H9 (cell line): Measurements from ENCODE around the gene LPAR1. TPM values are rescaled to one million over a fixed set of nuclear protein-coding genes. Genes with fewer than 3 reads are reported as not detected.

Experiments
- DNase-seq: peaks from one replicate; pipeline ENCODE4 v3.0.0-alpha.2; 2017
- H2AFZ ChIP-seq: one replicate; pipeline ENCODE4 v1.6.1; 2013; ENCODE audit warnings: mild to moderate bottlenecking, low read length, control low read depth, moderate library complexity
- H2AK5ac ChIP-seq: 2 replicates; pipeline ENCODE4 v1.6.1; 2013; ENCODE audit warnings: low read length, control low read depth, mixed read lengths; ENCODE audit not compliant: insufficient read length
- H2BK120ac ChIP-seq: one replicate; pipeline ENCODE4 v1.6.1; 2013; ENCODE audit warnings: low read depth, mild to moderate bottlenecking, low read length, control low read depth, inconsistent platforms; ENCODE audit not compliant: poor library complexity, severe bottlenecking
- H2BK12ac ChIP-seq: 2 replicates; pipeline ENCODE4 v1.6.1; 2013; ENCODE audit warnings: low read length, control low read depth, mixed read lengths, low read depth; ENCODE audit not compliant: insufficient read length
- H2BK15ac ChIP-seq: 2 replicates; pipeline ENCODE4 v1.6.1; 2013; ENCODE audit warnings: low read depth, low read length, control low read depth
- H2BK20ac ChIP-seq: one replicate; pipeline ENCODE4 v1.6.1; 2013; ENCODE audit warnings: low read depth, mild to moderate bottlenecking, low read length, control low read depth, inconsistent platforms; ENCODE audit not compliant: poor library complexity, severe bottlenecking
- H2BK5ac ChIP-seq: 2 replicates; pipeline ENCODE4 v1.6.1; 2013; ENCODE audit warnings: low read length, control low read depth, mixed read lengths; ENCODE audit not compliant: insufficient read length
- H3K14ac ChIP-seq: 2 replicates; pipeline ENCODE4 v1.6.1; 2013; ENCODE audit warnings: low read length, control low read depth; ENCODE audit not compliant: insufficient read depth
- H3K18ac ChIP-seq: 2 replicates; pipeline ENCODE4 v1.6.1; 2013; ENCODE audit warnings: low read depth, mild to moderate bottlenecking, mixed read lengths, low read length, control low read depth; ENCODE audit not compliant: insufficient read length
- H3K23ac ChIP-seq: 2 replicates; pipeline ENCODE4 v1.6.1; 2013; ENCODE audit warnings: low read length, control low read depth, mixed read lengths, low read depth; ENCODE audit not compliant: insufficient read length
- H3K23me2 ChIP-seq: 2 replicates; pipeline ENCODE4 v1.6.1; 2013; ENCODE audit warnings: low read depth, mild to moderate bottlenecking, mixed read lengths, low read length, control low read depth; ENCODE audit not compliant: insufficient read length, poor library complexity, severe bottlenecking
- H3K27ac ChIP-seq: 2 replicates; pipeline ENCODE4 v1.5.1; 2013; ENCODE audit warnings: low read length, control low read depth, mixed read lengths, low read depth; ENCODE audit not compliant: insufficient read length
- H3K27me3 ChIP-seq: 2 replicates; pipeline ENCODE4 v1.6.1; 2013; ENCODE audit warnings: low read length, control low read depth, inconsistent platforms; ENCODE audit not compliant: insufficient read depth
- H3K4ac ChIP-seq: 2 replicates; pipeline ENCODE4 v1.6.1; 2013; ENCODE audit warnings: low read depth, mild to moderate bottlenecking, control low read depth, inconsistent platforms, low read length, moderate library complexity
- H3K4me1 ChIP-seq: 2 replicates; pipeline ENCODE4 v1.6.1; 2013; ENCODE audit warnings: low read length, control low read depth, inconsistent platforms; ENCODE audit not compliant: insufficient read depth
- H3K4me2 ChIP-seq: 2 replicates; pipeline ENCODE4 v1.6.1; 2013; ENCODE audit warnings: low read length, control low read depth, mixed read lengths; ENCODE audit not compliant: insufficient read length, insufficient read depth
- H3K56ac ChIP-seq: 2 replicates; pipeline ENCODE4 v1.6.1; 2013; ENCODE audit warnings: low read depth, mild to moderate bottlenecking, mixed read lengths, low read length, control low read depth; ENCODE audit not compliant: insufficient read length
- H3K79me1 ChIP-seq: 2 replicates; pipeline ENCODE4 v1.6.1; 2013; ENCODE audit warnings: low read depth, mild to moderate bottlenecking, moderate library complexity, low read length, control low read depth, inconsistent platforms; ENCODE audit not compliant: insufficient read depth, poor library complexity, severe bottlenecking
- H3K79me2 ChIP-seq: 2 replicates; pipeline ENCODE4 v1.6.1; 2013; ENCODE audit warnings: low read length, control low read depth, inconsistent platforms; ENCODE audit not compliant: insufficient read depth
- H3K9ac ChIP-seq: 2 replicates; pipeline ENCODE4 v1.6.1; 2013; ENCODE audit warnings: low read length, control low read depth, mixed read lengths; ENCODE audit not compliant: insufficient read length; ENCODE audit errors: extremely low read depth
- H3K9me3 ChIP-seq: one replicate; pipeline ENCODE4 v1.6.1; 2013; ENCODE audit warnings: low read depth, low read length, inconsistent platforms; ENCODE audit not compliant: control insufficient read depth
- H3T11ph ChIP-seq: one replicate; pipeline ENCODE4 v1.6.1; 2013; ENCODE audit warnings: mild to moderate bottlenecking, low read length, control low read depth, inconsistent platforms
- H4K20me1 ChIP-seq: one replicate; pipeline ENCODE4 v1.6.1; 2013; ENCODE audit not compliant: control insufficient read depth, insufficient read length, insufficient read depth
- H4K5ac ChIP-seq: 2 replicates; pipeline ENCODE4 v1.6.1; 2013; ENCODE audit warnings: low read depth, mild to moderate bottlenecking, mixed read lengths, low read length, control low read depth; ENCODE audit not compliant: insufficient read length
- H4K8ac ChIP-seq: replicated peaks from 2 replicates; pipeline ENCODE4 v1.6.1; 2013; ENCODE audit warnings: low read length, control low read depth, mixed read lengths, low read depth; ENCODE audit not compliant: insufficient read length
- H4K91ac ChIP-seq: 2 replicates; pipeline ENCODE4 v1.6.1; 2013; ENCODE audit warnings: low read depth, mild to moderate bottlenecking, moderate library complexity, mixed read lengths, low read length, control low read depth; ENCODE audit not compliant: insufficient read length
- H3K27ac Mint-ChIP-seq, 3 experiments: 2 replicates in 2 of 3; 3 replicates in 1 of 3; pipeline ENCODE4 v1.8.0; 2020 to 2021; ENCODE audit warnings: mixed read lengths in 3 of 3, mild to moderate bottlenecking in 1 of 3, moderate library complexity in 1 of 3
- H3K27me3 Mint-ChIP-seq: 2 replicates; pipeline ENCODE4 v1.8.0; 2021; ENCODE audit warnings: low read depth, mild to moderate bottlenecking, moderate library complexity, mixed read lengths
- H3K36me3 Mint-ChIP-seq, 3 experiments: 2 replicates in 2 of 3; 3 replicates in 1 of 3; pipeline ENCODE4 v1.8.0; 2020 to 2021; ENCODE audit warnings: low read depth in 3 of 3, mixed read lengths in 3 of 3; ENCODE audit not compliant: insufficient read depth in 1 of 3
- H3K4me1 Mint-ChIP-seq, 2 experiments: 2 replicates each; pipeline ENCODE4 v1.8.0; 2020; ENCODE audit warnings: mixed read lengths in 2 of 2
- H3K4me3 Mint-ChIP-seq, 2 experiments: 2 replicates in 1 of 2; 3 replicates in 1 of 2; pipeline ENCODE4 v1.8.0; 2020 to 2021; ENCODE audit warnings: mild to moderate bottlenecking in 2 of 2, mixed read lengths in 2 of 2, moderate library complexity in 1 of 2
- H3K9me3 Mint-ChIP-seq, 2 experiments: 2 replicates in 1 of 2; 3 replicates in 1 of 2; pipeline ENCODE4 v1.8.0; 2020; ENCODE audit warnings: mild to moderate bottlenecking in 2 of 2, mixed read lengths in 2 of 2, moderate library complexity in 1 of 2
- CTCF ChIP-seq: fragments of 200-600 bp; sonication (generic); conservative IDR thresholded peaks from 3 replicates; pipeline ENCODE4 v1.8.0; 2021; ENCODE audit warnings: antibody characterized with exemption, mild to moderate bottlenecking
- WGBS: extraction: QIAGEN DNeasy Blood & Tissue Kit; methylation state at CpG from one replicate; pipeline ENCODE4 v1.1.7; 2013; ENCODE audit warnings: missing lambda C conversion rate, low lambda C conversion rate, mixed read lengths; ENCODE audit not compliant: insufficient read length; ENCODE audit errors: extremely low coverage; 5-methylcytosine and 5-hydroxymethylcytosine counted together
- total RNA-seq: library from RNA; stranded (reverse); gene quantifications from 2 replicates; pipeline ENCODE4 v1.2.1, GENCODE V29; 2021

LPAR1 gene
- total RNA-seq, 1 experiment from 2014 or later: 1.3 TPM

- no peak overlapping the region for H4K5ac ChIP-seq
- no CpG with 5 or more reads among the region's 4 CpGs for WGBS
- no peaks in the 10 kb centered on the region for H4K20me1 ChIP-seq
- TF ChIP-seq CTCF: no peak
- peaks cover 6% of the 10 kb centered on the region in 2 experiments for H3K4me1 Mint-ChIP-seq
- H4K91ac ChIP-seq: no peak overlapping the region
- H3K4ac ChIP-seq: no peak overlapping the region
- H3K27ac ChIP-seq: no peak overlapping the region
- H2BK20ac ChIP-seq: no peak overlapping the region
- H3T11ph ChIP-seq: no peak overlapping the region
- no peak overlapping the region for H3K9ac ChIP-seq
- H3K23me2 ChIP-seq: no peaks in the 10 kb centered on the region
- H3K9me3 Mint-ChIP-seq: peaks cover 13 to 24% of the 10 kb centered on the region in 2 experiments
- no peak overlapping the region for H3K23ac ChIP-seq
- H2AFZ ChIP-seq: no peak overlapping the region
- H2BK5ac ChIP-seq: no peak overlapping the region
- H3K4me2 ChIP-seq: no peak overlapping the region
- no peak overlapping the region for H3K14ac ChIP-seq
- no peak for DNase-seq
- H2BK15ac ChIP-seq: no peak overlapping the region
- no peak overlapping the region for H3K27ac Mint-ChIP-seq
- H3K79me2 ChIP-seq: no peaks in the 10 kb centered on the region
- no peak overlapping the region for H3K56ac ChIP-seq
- H2BK120ac ChIP-seq: no peak overlapping the region
- H3K4me1 ChIP-seq: no peaks in the 10 kb centered on the region
- no peak overlapping the region for H4K8ac ChIP-seq
- H3K27me3 Mint-ChIP-seq: no peaks in the 10 kb centered on the region
- H2AK5ac ChIP-seq: no peak overlapping the region
- H3K79me1 ChIP-seq: no peaks in the 10 kb centered on the region
- no peaks in the 10 kb centered on the region for H3K9me3 ChIP-seq
- H3K27me3 ChIP-seq: no peaks in the 10 kb centered on the region
- no peak overlapping the region for H2BK12ac ChIP-seq
- peaks cover 9 to 14% (median 14%) of the 10 kb centered on the region in 3 experiments for H3K36me3 Mint-ChIP-seq
- H3K4me3 Mint-ChIP-seq: no peak overlapping the region
- no peak overlapping the region for H3K18ac ChIP-seq
Observed at GRCh38 chr9:110911659-110912418, 126.4 kb downstream of the LPAR1 start.
